Left kidney (tissue), 2 donors: Measurements from ENCODE around the gene STARD6. TPM values are rescaled to one million over a fixed set of nuclear protein-coding genes. Genes with fewer than 3 reads are reported as not detected.
"Not testable (repeated sequence)": the region's sequence is repeated elsewhere in the genome, so short reads cannot be mapped to it uniquely, and the experiment has no call there.

ENCODE experiments used
- DNase-seq: peaks from one replicate; pipeline ENCODE4 v3.0.0-alpha.2; 2013
- polyA plus RNA-seq: library from polyadenylated mRNA; unstranded; fragments of 120-200 nt; gene quantifications from one replicate; pipeline ENCODE4 v1.2.1, GENCODE V29; 2013; ENCODE audit not compliant: insufficient read length

The STARD6 gene
- polyA plus RNA-seq, 1 donor, result not detected

DNA sequence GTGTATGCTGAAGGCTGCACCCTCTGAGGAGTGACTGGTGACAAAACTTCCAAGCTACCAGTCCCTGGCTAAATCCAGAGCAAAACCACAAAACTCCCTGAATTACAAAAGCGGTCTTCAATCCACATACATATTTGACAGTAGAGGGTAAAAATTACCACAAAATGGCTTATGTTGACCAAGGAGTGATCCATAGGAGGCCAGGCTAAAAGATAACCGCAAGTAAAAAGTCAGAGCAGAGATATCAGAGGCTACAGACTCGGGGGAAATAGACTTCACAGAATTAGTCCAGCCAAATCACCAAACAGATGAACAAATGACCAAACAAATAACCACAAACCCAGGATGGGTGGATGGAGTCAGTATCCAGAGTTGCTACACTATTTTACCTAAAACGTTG is 19.4 kb downstream of the STARD6 start:
- DNase-seq, result no peak

DNA sequence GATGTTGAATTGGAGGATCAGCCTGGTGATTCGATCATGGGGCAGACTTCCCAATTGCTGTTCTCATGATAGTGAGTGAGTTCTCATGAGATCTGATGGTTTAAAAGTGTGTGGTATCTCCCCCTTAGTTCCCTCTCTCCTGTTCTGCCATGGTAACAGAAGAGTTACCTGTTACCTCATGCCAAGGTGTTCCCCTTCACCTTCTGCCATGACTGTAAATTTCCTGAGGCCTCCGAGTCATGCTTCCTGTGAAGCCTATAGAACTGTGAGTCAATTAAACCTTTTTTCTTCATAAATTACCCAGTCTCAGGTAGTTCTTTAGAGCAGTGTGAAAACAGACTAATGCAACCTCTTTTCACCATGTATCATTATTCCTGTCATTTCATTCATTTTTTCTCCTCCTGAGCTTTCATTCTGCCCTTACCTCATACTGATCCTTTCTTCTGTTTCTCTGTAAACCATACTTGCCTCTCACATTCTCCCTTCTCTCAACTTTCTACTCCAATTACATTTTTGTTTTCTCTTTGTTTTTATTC is 22.0 kb downstream of the STARD6 start:
- no peak for DNase-seq

- DNase-seq, result no peak
Observed at GRCh38 chr18:54330768-54331548, 26.7 kb downstream of the STARD6 start.

DNA sequence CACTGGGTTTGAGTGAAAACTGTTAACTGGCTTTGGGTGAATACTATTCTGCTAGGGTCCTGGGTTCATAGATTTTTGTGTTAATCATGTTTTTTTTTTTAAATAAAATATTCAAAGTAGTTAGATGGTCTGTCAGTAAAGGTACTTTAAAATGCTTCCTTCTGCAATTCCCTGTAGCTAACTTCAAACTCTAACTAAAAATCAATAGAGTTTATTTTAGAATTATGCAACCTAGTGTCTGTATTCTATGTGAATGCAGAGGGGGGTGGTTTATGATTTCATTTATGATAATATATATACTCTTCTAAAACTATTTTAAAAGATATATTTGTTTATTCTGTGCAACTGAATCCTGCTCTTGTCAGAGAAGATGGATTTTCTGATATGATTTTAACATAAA is 27.9 kb downstream of the STARD6 start:
- no peak for DNase-seq

GRCh38 chr18:54327818-54328217 is 29.8 kb downstream of the STARD6 start:
- no peak for DNase-seq

DNA sequence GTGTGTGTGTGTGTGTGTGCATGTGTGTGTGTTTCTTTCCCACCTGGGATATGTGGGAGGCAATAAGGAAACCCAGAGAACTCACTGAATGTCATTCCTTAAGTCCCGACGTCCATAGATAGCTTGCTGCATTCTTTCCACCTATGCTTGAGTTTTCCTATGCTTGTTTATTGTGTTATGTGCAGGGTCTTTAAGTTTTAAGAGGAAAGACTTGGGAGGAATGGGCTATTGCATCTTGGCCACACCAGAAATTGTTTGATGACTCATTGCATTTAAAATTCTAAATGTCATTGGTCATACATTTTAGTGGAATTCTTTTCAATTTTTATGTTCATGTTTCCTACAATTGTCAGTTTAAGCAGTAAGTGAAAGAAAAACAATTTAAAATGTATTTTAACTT is 33.7 kb downstream of the STARD6 start:
- DNase-seq, result no peak

DNA sequence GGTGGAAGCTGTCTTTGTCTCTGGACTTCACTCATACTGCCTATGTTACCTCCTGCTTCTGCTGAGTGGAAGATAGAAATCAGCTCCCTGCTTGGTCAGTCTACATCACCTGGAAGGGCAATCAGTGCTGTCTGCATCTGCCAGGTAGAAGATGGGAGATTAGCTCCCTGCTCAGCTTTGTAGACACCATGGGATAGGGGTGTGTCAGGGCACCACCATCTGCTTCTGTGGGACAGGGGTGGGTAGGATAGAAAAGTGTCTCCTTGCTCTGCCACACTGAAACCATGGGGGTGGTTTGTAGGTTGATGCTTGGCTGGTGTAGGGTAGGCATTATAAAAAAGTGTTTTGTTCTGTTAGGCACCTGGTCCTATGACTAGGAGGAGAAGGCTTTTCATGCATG is 34.1 kb downstream of the STARD6 start:
- DNase-seq, result no peak

DNA sequence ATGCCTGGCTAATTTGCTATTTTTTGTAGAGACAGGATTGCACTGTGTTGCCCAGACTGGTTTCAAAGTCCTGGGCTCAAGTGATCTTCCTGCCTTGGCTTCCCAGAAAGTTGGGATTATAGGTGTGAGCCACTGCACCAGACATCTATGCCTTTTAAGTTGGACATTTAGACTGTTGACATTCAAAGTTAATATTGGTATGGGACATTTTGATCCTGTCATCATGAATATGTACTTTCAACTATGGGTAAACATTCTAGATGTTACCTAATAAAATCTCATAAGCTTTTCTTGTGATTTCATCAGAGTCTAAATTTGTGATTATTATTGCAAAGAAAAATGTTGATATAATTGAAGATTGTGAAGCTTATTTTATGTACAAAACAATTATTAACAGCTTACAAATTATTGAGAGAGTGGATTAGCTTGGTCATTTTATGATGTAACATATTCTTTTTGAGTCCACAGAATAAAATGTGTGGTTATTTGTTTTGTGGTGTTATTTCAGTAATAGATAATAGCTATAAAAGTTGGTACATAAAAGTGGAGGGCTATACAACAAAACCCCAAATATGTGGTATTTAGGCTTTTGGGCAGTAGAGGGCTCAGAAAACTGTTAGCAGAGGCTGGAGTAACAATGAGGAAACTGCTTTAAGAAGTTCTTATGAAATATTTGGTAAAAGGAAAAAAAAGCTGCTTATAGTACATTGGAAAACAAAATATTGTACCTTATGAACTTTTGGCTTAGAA is 41.4 kb downstream of the STARD6 start:
- DNase-seq, result no peak

DNA sequence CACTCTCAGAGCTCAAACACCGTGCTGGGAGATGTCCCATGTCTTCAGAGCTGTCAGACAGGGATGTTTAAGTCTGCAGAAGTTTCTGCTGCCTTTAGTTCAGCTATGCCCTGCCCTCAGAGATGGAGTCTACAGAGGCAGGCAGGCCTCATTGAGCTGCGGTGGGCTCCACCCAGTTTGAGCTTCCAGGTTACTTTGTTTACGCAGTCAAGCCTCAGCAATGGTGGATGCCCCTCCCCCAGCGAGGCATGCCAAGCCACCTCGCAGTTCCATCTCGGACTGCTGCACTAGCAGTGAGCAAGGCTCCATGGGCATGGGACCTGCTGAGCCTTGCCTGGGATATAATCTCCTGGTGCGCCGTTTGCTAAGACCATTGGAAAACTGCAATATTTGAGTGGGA is 48.1 kb downstream of the STARD6 start:
- DNase-seq, result not testable (repeated sequence)

DNA sequence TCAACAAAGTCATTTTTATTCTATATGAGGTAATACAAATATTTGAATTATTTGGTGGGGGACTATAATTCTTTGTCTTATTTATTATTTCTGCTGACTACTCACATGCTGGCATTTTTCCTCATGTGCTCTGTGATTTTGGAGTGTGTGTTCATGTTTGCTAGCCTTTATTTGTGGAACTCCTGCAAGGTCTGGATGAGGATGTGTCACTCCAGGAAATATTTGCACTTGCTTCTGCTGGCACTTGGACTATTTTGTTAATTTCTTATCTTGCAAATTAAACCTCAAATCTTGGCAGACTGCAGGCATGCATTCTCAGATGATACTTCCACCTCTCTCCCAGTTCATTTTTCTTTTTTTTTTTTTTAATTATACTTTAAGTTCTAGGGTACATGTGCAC is 54.2 kb downstream of the STARD6 start:
- no peak for DNase-seq

DNA sequence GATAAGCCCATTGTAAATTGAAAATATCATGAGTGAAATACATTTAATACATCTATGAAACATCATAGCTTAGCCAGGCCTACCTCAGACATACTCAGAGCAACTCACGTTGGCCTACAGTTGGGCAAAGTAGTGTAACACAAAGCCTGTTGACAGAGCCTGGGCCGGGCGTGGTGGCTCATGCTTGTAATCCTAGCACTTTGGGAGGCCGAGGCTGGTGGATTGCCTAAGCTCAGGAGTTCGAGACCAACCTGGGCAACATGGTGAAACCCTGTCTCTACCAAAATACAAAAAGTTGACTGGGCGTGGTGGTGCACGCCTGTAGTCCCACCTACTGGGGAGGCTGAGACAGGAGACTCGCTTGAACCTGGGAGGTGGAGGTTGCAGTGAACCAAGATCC is 58.7 kb downstream of the STARD6 start:
- DNase-seq, result not testable (repeated sequence)

DNA sequence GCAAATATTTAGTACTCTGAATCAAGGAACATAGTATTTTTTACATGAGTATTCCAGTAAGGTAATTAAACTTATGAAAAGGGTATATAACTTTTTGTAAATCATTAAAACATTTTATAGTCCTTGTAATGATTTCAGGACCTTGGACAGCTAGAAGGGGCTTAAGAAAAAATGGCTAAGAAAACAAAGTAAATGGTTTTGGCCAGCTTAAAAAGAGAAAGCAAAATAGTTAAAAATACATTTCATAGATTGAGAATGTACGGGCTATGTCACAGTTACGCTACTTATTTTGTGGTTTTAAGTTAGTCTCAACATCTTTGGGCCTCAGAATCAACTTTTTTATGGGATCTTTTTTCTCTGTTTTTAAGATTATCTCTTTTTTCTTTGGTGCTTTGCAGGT is 61.6 kb downstream of the STARD6 start:
- DNase-seq, result peak; percentile 30

GRCh38 chr18:54294274-54294673 is 63.4 kb downstream of the STARD6 start:
- no peak for DNase-seq

DNA sequence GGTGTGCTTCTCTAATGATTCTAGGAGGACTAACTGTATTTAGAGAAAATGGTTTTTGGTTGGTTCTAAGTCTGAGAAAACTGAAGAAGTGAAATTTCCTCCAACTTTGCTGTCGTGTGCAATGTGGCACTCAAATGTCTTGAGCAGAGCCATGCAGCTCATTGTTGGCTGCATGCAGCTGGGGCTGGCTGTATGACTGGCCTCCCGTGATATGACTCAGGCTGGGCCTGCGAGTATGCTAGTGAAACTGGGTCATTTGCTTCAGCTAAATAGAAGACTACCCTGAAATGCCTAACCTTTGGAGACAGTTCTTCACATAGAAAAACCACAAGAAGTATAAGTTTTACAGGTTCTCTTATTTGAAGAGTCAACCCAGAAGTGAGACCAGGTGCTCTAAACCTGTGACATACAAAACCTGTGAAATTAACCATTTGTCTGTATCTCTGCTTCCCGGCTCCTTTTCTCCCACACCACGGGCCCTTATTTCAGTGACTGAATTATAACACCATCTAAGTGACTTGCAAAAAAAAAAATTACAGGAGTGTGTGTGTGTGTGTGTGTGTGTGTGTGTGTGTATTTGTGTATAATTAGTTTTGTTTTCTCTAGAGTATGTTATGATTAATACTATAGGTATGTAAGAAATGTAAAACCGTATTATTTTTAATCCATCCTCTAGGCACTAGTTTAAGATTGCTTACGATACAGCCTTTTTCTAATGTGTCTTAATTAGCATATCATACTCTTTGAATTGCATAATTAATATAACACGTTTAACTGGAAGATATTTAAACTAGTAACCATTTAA is 72.5 kb downstream of the STARD6 start:
- DNase-seq, result no peak

GRCh38 chr18:54284535-54284934 is 73.1 kb downstream of the STARD6 start:
- no peak for DNase-seq

GRCh38 chr18:54280220-54280569 is 77.5 kb downstream of the STARD6 start:
- DNase-seq, result no peak

GRCh38 chr18:54279477-54280219 is 78.0 kb downstream of the STARD6 start:
- DNase-seq, result peak; percentile 30

DNA sequence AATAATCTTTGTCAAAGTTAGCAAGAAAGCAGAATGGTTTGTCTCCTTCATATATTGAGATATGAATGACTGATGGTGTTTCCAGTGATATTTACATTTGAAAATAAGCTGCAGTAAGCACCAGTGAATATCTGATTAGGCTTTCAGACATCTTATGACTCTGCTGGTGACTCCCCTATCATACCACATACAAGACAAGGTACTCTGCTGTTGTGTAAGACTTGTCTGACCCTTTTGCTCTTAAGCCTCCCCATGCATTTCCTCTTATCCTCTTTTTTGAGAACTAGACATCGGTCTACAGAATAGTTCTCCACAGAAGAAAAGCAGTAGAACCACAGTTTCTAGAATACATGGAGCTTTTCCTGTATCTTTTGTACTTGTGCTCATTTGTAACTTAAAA is 79.0 kb downstream of the STARD6 start:
- no peak for DNase-seq

GRCh38 chr18:54277899-54278298 is 79.8 kb downstream of the STARD6 start:
- no peak for DNase-seq
